Measurements from ENCODE around the gene RAPGEF2. TPM values are rescaled to one million over a fixed set of nuclear protein-coding genes. Genes with fewer than 3 reads are reported as not detected.

Gene RAPGEF2
- total and polyA plus RNA-seq, 2 of the 8 experiments (the other 6 are each of a cell fraction or from before 2014, with no cell fraction given) = 24.4 to 48.6 TPM

GRCh38 chr4:159289682-159290081 is 186.8 kb downstream of the RAPGEF2 start:
- CTCF ChIA-PET (ENCODE audit: partially characterized antibody) = interaction anchor here (1.1 kb wide), 1 partner anchor 8 kb away, joined by 3 read pairs; no protein-coding TSS in a partner anchor
- no peak overlapping the region for H3K14ac ChIP-seq (ENCODE audit: insufficient read length)
- POLR2A ChIA-PET (ENCODE audit: partially characterized antibody) = no interaction called here
- FAIRE-seq (no peak), DNase-seq (ENCODE audit: low read depth in 1 of 2, low spot score in 2 of 2) (no peak)
- H3K27ac ChIP-seq (ENCODE audit: low read depth, low read length) = no peak overlapping the region
- no peak for TF ChIP-seq EP300 (IDR thresholded peaks at IDR 0.05; ENCODE audit: borderline replicate concordance in 1 of 2, low read depth in 2 of 2, low read length in 2 of 2)
- no peak for TF ChIP-seq ATF2 (IDR thresholded peaks at IDR 0.05; ENCODE audit: low read length)
- TF ChIP-seq ZNF274 (IDR thresholded peaks at IDR 0.05; ENCODE audit: borderline replicate concordance, extremely low read depth, low read length) = no peak
- no peak for TF ChIP-seq JUND (IDR thresholded peaks at IDR 0.05; ENCODE audit: low read length)
- no peak for TF ChIP-seq NANOG (IDR thresholded peaks at IDR 0.05; ENCODE audit: insufficient read depth, low read depth, low read length, poor library complexity, severe bottlenecking)
- TF ChIP-seq RXRA (IDR thresholded peaks at IDR 0.05; ENCODE audit: insufficient read depth, low read depth, low read length) = no peak
- no peaks in the 10 kb centered on the region for H3K27me3 ChIP-seq (replicated peaks in 1 of 4; ENCODE audit: control insufficient read depth in 3 of 4, extremely low read depth in 1 of 4, insufficient read depth in 3 of 4, low read length in 3 of 4)
- no peak overlapping the region for H4K91ac ChIP-seq (replicated peaks; ENCODE audit: insufficient read length, low read length)
- no peak overlapping the region for H2AFZ ChIP-seq (ENCODE audit: low read length)
- no peak overlapping the region for H4K5ac ChIP-seq (ENCODE audit: insufficient read length, low read depth, low read length)
- no peak overlapping the region for H2BK20ac ChIP-seq (ENCODE audit: low read length)
- H2AK5ac ChIP-seq (ENCODE audit: low read depth, low read length) = no peak overlapping the region
- H4K8ac ChIP-seq (ENCODE audit: extremely low read depth, insufficient read depth, low read length) = no peak overlapping the region
- H3K4ac ChIP-seq (replicated peaks; ENCODE audit: insufficient read length, low read depth, low read length) = no peak overlapping the region
- no peak overlapping the region for H2BK12ac ChIP-seq (ENCODE audit: low read depth, low read length)
- H3K4me1 ChIP-seq (replicated peaks in 1 of 4; ENCODE audit: control insufficient read depth in 3 of 4, insufficient read depth in 4 of 4, low read length in 3 of 4) = peaks cover 0 to 2% (median 0%) of the 10 kb centered on the region in 4 experiments; a peak in 1 of 7 replicates
- H2BK5ac ChIP-seq (ENCODE audit: low read depth, low read length) = no peak overlapping the region
- no peak overlapping the region for H3K23ac ChIP-seq (ENCODE audit: insufficient read length)
- peaks cover 2% of the 10 kb centered on the region in 2 experiments for H4K20me1 ChIP-seq (replicated peaks in 1 of 2; ENCODE audit: control insufficient read depth in 1 of 2, insufficient read depth in 2 of 2, low read length in 2 of 2)
- no peak overlapping the region for H3K4me3 ChIP-seq (ENCODE audit: extremely low read depth in 1 of 4, insufficient read depth in 2 of 4, low read depth in 3 of 4, low read length in 4 of 4)
- no peaks in the 10 kb centered on the region for H3K23me2 ChIP-seq (ENCODE audit: low read depth, low read length)
- no peaks in the 10 kb centered on the region for H3K9me3 ChIP-seq (ENCODE audit: insufficient read depth in 2 of 2, low read depth in 1 of 2, low read length in 1 of 2)
- H3K4me2 ChIP-seq (ENCODE audit: insufficient read depth in 1 of 2, low read depth in 2 of 2, low read length in 2 of 2) = no peak overlapping the region
- WGBS, 2 experiments (ENCODE audit: extremely low coverage in 1 of 2, insufficient coverage in 1 of 2, insufficient read length in 1 of 2, insufficient replicate concordance in 2 of 2, low coverage in 1 of 2, low lambda C conversion rate in 2 of 2, missing lambda C conversion rate in 1 of 2) = 91% methylated on average over 3 of the region's 3 CpGs; no CpG with 5 or more reads in 1 of the 2 experiments
- no peak overlapping the region for H2BK120ac ChIP-seq (replicated peaks; ENCODE audit: low read depth, low read length)
- H3K79me2 ChIP-seq (ENCODE audit: control insufficient read depth in 1 of 2, insufficient read depth in 2 of 2, low read length in 2 of 2) = no peaks in the 10 kb centered on the region; a peak in 1 of 4 replicates
- H3K18ac ChIP-seq (ENCODE audit: extremely low read depth, low read length) = no peak overlapping the region
- no peak overlapping the region for H3K9ac ChIP-seq (replicated peaks in 1 of 4; ENCODE audit: extremely low read depth in 1 of 4, low read depth in 3 of 4, low read length in 3 of 4)
- no peaks in the 10 kb centered on the region for H3K36me3 ChIP-seq (ENCODE audit: control insufficient read depth in 2 of 4, insufficient read depth in 4 of 4, low read length in 3 of 4)
- no peak overlapping the region for H2BK15ac ChIP-seq (ENCODE audit: low read length)
- no peak overlapping the region for H3K56ac ChIP-seq (replicated peaks; ENCODE audit: insufficient read length, low read depth, low read length)
- no peaks in the 10 kb centered on the region for H3K79me1 ChIP-seq (ENCODE audit: low read depth, low read length)

Data from H1 (cell line).